ENCODE measurements around the gene LCE3B. TPM values are rescaled to one million over a fixed set of nuclear protein-coding genes. Genes with fewer than 3 reads are reported as not detected.
"Not testable (repeated sequence)": the region's sequence is repeated elsewhere in the genome, so short reads cannot be mapped to it uniquely, and the experiment has no call there.

Gene LCE3B
- total RNA-seq (not detected), polyA plus RNA-seq (ENCODE audit: insufficient read depth, low read depth, low replicate concordance) (not detected)
- long read RNA-seq, donor 1 = 0 reads
- long read RNA-seq, donor 2 = 0 reads

- no peaks in the 10 kb centered on the region for H3K36me3 ChIP-seq (ENCODE audit: low read depth, missing control alignments)
- TF ChIP-seq CTCF (IDR thresholded peaks at IDR 0.05) (no peak), POLR2A (IDR thresholded peaks at IDR 0.05) (no peak)
- H3K27me3 ChIP-seq = no peaks in the 10 kb centered on the region
- no peaks in the 10 kb centered on the region for H3K9me3 ChIP-seq
- no peaks in the 10 kb centered on the region for H3K4me1 ChIP-seq
- no peak for DNase-seq
- H3K4me3 ChIP-seq = no peak within 1 kb of the TSS
- H3K27ac ChIP-seq = no peak within 1 kb of the TSS
- intact Hi-C loops (cut with DNase I; ENCODE audit: low total_unique reads) = no loop called here
- 80 to 86% methylated on average over 1 of the region's 1 CpG for WGBS, 2 donors
Observed at GRCh38 chr1:152613511-152613910, at the start of gene LCE3B. TSS of gene LCE3B (plus strand) at chr1:152613811. CDS start at chr1:152613811, 0 bp downstream.

- 77 to 79% methylated on average over 2 of the region's 2 CpGs for WGBS, 2 donors
- Histone ChIP-seq H3K9me3 (no peaks in the 10 kb centered on the region), H3K27me3 (no peaks in the 10 kb centered on the region), H3K27ac (no peak overlapping the region), H3K4me3 (no peak overlapping the region), H3K36me3 (ENCODE audit: low read depth, missing control alignments) (no peaks in the 10 kb centered on the region), H3K4me1 (no peaks in the 10 kb centered on the region)
- intact Hi-C loops (cut with DNase I; ENCODE audit: low total_unique reads) = no loop called here
- no peak for TF ChIP-seq POLR2A (IDR thresholded peaks at IDR 0.05)
- no peak for TF ChIP-seq CTCF (IDR thresholded peaks at IDR 0.05)
- no peak for DNase-seq
Observed at GRCh38 chr1:152565115-152565514, 48.5 kb upstream of the LCE3B start.

GRCh38 chr1:152565535-152566215, 47.9 kb upstream of the LCE3B start:
- Histone ChIP-seq H3K9me3 (no peaks in the 10 kb centered on the region), H3K36me3 (ENCODE audit: low read depth, missing control alignments) (no peaks in the 10 kb centered on the region), H3K27me3 (no peaks in the 10 kb centered on the region), H3K4me3 (no peak overlapping the region), H3K4me1 (no peaks in the 10 kb centered on the region), H3K27ac (no peak overlapping the region)
- no peak for DNase-seq
- 66 to 84% methylated on average over 4 to 14 of the region's 14 CpGs for WGBS, 2 donors
- intact Hi-C loops (cut with DNase I; ENCODE audit: low total_unique reads) = no loop called here
- TF ChIP-seq CTCF (IDR thresholded peaks at IDR 0.05) (no peak), POLR2A (IDR thresholded peaks at IDR 0.05) (no peak)

- TF ChIP-seq CTCF (IDR thresholded peaks at IDR 0.05) = no peak
- no peak for TF ChIP-seq POLR2A (IDR thresholded peaks at IDR 0.05)
- no peaks in the 10 kb centered on the region for H3K36me3 ChIP-seq (ENCODE audit: low read depth, missing control alignments)
- no peak within 1 kb of the TSS for H3K27ac ChIP-seq
- WGBS, 2 donors = 73 to 82% methylated on average over 1 of the region's 1 CpG
- DNase-seq = no peak
- intact Hi-C loops (cut with DNase I; ENCODE audit: low total_unique reads) = no loop called here
- no peaks in the 10 kb centered on the region for H3K9me3 ChIP-seq
- H3K27me3 ChIP-seq = no peaks in the 10 kb centered on the region
- no peak within 1 kb of the TSS for H3K4me3 ChIP-seq
- H3K4me1 ChIP-seq = no peaks in the 10 kb centered on the region
Observed at GRCh38 chr1:152566681-152567080, 46.9 kb upstream of the LCE3B start, which contains the start of gene LCE3E. TSS of gene LCE3E (minus strand) at chr1:152566780. CDS start at chr1:152566208, 572 bp downstream.

- intact Hi-C loops (cut with DNase I; ENCODE audit: low total_unique reads) = no loop called here
- Histone ChIP-seq H3K27me3 (no peaks in the 10 kb centered on the region), H3K9me3 (no peaks in the 10 kb centered on the region), H3K4me1 (no peaks in the 10 kb centered on the region), H3K36me3 (ENCODE audit: low read depth, missing control alignments) (no peaks in the 10 kb centered on the region), H3K27ac (no peak overlapping the region), H3K4me3 (no peak overlapping the region)
- TF ChIP-seq POLR2A (IDR thresholded peaks at IDR 0.05) = no peak
- TF ChIP-seq CTCF (IDR thresholded peaks at IDR 0.05) = no peak
- 89 to 95% methylated on average over 2 of the region's 2 CpGs for WGBS, 2 donors
- DNase-seq = no peak
Observed at GRCh38 chr1:152577168-152577567, 36.4 kb upstream of the LCE3B start.

GRCh38 chr1:152579526-152579925, 34.1 kb upstream of the LCE3B start:
- H3K27me3 ChIP-seq; H3K36me3 ChIP-seq (ENCODE audit: low read depth, missing control alignments); DNase-seq; intact Hi-C loops (cut with DNase I; ENCODE audit: low total_unique reads); H3K4me1 ChIP-seq; H3K9me3 ChIP-seq; H3K27ac ChIP-seq; H3K4me3 ChIP-seq: not testable (repeated sequence)
- WGBS, 2 donors = 76 to 88% methylated on average over 3 to 9 of the region's 9 CpGs
